HepG2 (cell line): ENCODE results near the gene CSNK1D. TPM values are rescaled to one million over a fixed set of nuclear protein-coding genes. Genes with fewer than 3 reads are reported as not detected.

Source experiments
- ARNT2 ChIP-seq: sonication (generic); formaldehyde crosslinking; IDR thresholded peaks from 2 replicates; pipeline ENCODE4 v1.8.0; 2022; ENCODE audit warnings: mild to moderate bottlenecking, low read depth, missing genetic modification reagents, moderate library complexity
- BHLHE40 ChIP-seq: IDR thresholded peaks from 2 replicates; pipeline ENCODE4 v1.6.1; 2011; ENCODE audit warnings: low read length, improper control_type of control experiment
- EED ChIP-seq: sonication (generic); formaldehyde crosslinking; IDR thresholded peaks from 2 replicates; pipeline ENCODE4 v1.5.0; 2020; ENCODE audit warnings: mild to moderate bottlenecking, missing genetic modification reagents
- FOXK1 ChIP-seq: sonication (generic); formaldehyde crosslinking; IDR thresholded peaks from 2 replicates; pipeline ENCODE4 v1.4.0; 2020; ENCODE audit warnings: low read depth, missing genetic modification reagents, borderline replicate concordance
- FUBP1 ChIP-seq: sonication (generic); formaldehyde crosslinking; IDR thresholded peaks from 2 replicates; pipeline ENCODE4 v1.5.1; 2020; ENCODE audit warnings: missing genetic modification reagents, mild to moderate bottlenecking, borderline replicate concordance
- HOXD1 ChIP-seq: sonication (generic); formaldehyde crosslinking; IDR thresholded peaks from 2 replicates; pipeline ENCODE4 v1.5.0; 2020; ENCODE audit warnings: missing genetic modification reagents
- JUND ChIP-seq: sonication (generic); formaldehyde crosslinking; IDR thresholded peaks from 2 replicates; pipeline ENCODE4 v1.8.0; 2022; ENCODE audit warnings: mild to moderate bottlenecking, missing genetic modification reagents
- KDM2A ChIP-seq: sonication (generic); formaldehyde crosslinking; IDR thresholded peaks from 2 replicates; pipeline ENCODE4 v1.4.0; 2020; ENCODE audit warnings: low read depth, missing genetic modification reagents, borderline replicate concordance
- KDM5B ChIP-seq: sonication (generic); formaldehyde crosslinking; IDR thresholded peaks from 2 replicates; pipeline ENCODE4 v1.4.0; 2020; ENCODE audit warnings: missing genetic modification reagents, mild to moderate bottlenecking, borderline replicate concordance
- KLF12 ChIP-seq: sonication (generic); formaldehyde crosslinking; IDR thresholded peaks from 2 replicates; pipeline ENCODE4 v1.4.0; 2020; ENCODE audit warnings: missing genetic modification reagents, borderline replicate concordance
- MED1 ChIP-seq: sonication (generic); formaldehyde crosslinking; IDR thresholded peaks from 2 replicates; pipeline ENCODE4 v1.4.0; 2020; ENCODE audit warnings: missing genetic modification reagents
- MNT ChIP-seq: fragments of 450-650 bp; IDR thresholded peaks from 2 replicates; pipeline ENCODE4 v1.6.1; 2016
- MTA1 ChIP-seq: sonication (generic); formaldehyde crosslinking; IDR thresholded peaks from 2 replicates; pipeline ENCODE4 v1.4.0; 2020; ENCODE audit warnings: missing genetic modification reagents, mild to moderate bottlenecking, borderline replicate concordance
- NCOR1 ChIP-seq: fragments of 200-600 bp; sonication (generic); IDR thresholded peaks from 2 replicates; pipeline ENCODE4 v1.7.0; 2017; ENCODE audit warnings: antibody characterized with exemption, low read length, borderline replicate concordance
- PRDM15 ChIP-seq: sonication (generic); formaldehyde crosslinking; IDR thresholded peaks from 2 replicates; pipeline ENCODE4 v1.4.0; 2020; ENCODE audit warnings: missing genetic modification reagents
- RFX5 ChIP-seq: IDR thresholded peaks from 2 replicates; pipeline ENCODE4 v1.6.1; 2011; ENCODE audit warnings: low read depth, low read length, improper control_type of control experiment
- TOPORS ChIP-seq: sonication (generic); formaldehyde crosslinking; IDR thresholded peaks from 2 replicates; pipeline ENCODE4 v1.8.0; 2023; ENCODE audit warnings: mild to moderate bottlenecking, missing genetic modification reagents
- YY1 ChIP-seq: IDR thresholded peaks from 2 replicates; pipeline ENCODE4 v1.6.1; 2011; ENCODE audit warnings: low read length, low read depth, moderate library complexity, mild to moderate bottlenecking; ENCODE audit not compliant: insufficient read depth, insufficient replicate concordance
- ZBTB21 ChIP-seq: sonication (generic); formaldehyde crosslinking; IDR thresholded peaks from 2 replicates; pipeline ENCODE4 v1.4.0; 2020; ENCODE audit warnings: missing genetic modification reagents
- ZBTB3 ChIP-seq: sonication (generic); formaldehyde crosslinking; IDR thresholded peaks from 2 replicates; pipeline ENCODE4 v1.4.0; 2020; ENCODE audit warnings: low read depth, mild to moderate bottlenecking, moderate library complexity, missing genetic modification reagents, borderline replicate concordance
- ZFP36L1 ChIP-seq: sonication (generic); formaldehyde crosslinking; IDR thresholded peaks from 2 replicates; pipeline ENCODE4 v1.8.0; 2022; ENCODE audit warnings: mild to moderate bottlenecking, missing genetic modification reagents, moderate library complexity
- ZNF264 ChIP-seq: sonication (generic); formaldehyde crosslinking; IDR thresholded peaks from 2 replicates; pipeline ENCODE4 v1.4.0; 2020; ENCODE audit warnings: missing genetic modification reagents
- ZNF576 ChIP-seq: sonication (generic); formaldehyde crosslinking; IDR thresholded peaks from 2 replicates; pipeline ENCODE4 v1.4.0; 2020; ENCODE audit warnings: mild to moderate bottlenecking, missing genetic modification reagents
- polyA plus RNA-seq, 8 experiments: library from polyadenylated mRNA; depleted of rRNA in 3 of 8; stranded (reverse) in 7 of 8; unstranded in 1 of 8; fragments of >200 nt; fragmentation: Illumina TruSeq in 4 of 8; extraction: Trizol in 4 of 8; gene quantifications; 2 replicates each; pipeline versions ENCODE4 v1.2.1 to v1.2.3, GENCODE V29; 2011 to 2016; ENCODE audit warnings: low read depth in 4 of 8, missing spikeins in 1 of 8, mixed read lengths in 1 of 8; ENCODE audit not compliant: insufficient read depth in 1 of 8
- total RNA-seq, 5 experiments: library from RNA; depleted of rRNA; stranded (reverse); fragments of >200 nt; fragmentation: Illumina TruSeq; extraction: Trizol; gene quantifications; 2 replicates each; pipeline ENCODE4 v1.2.3, GENCODE V29; 2016; ENCODE audit warnings: low read depth in 1 of 5

Gene CSNK1D
- total and polyA plus RNA-seq, 2 of the 13 experiments (the other 11 are each of a cell fraction or from before 2014, with no cell fraction given), result 31.5 to 128 TPM

- TF ChIP-seq ZNF576 (CRISPR knock-in tag) (no peak), KDM2A (CRISPR knock-in tag) (peak; percentile 72), MNT (no peak), ZNF264 (CRISPR knock-in tag) (no peak), ZBTB3 (CRISPR knock-in tag) (no peak), HOXD1 (CRISPR knock-in tag) (no peak), YY1 (no peak), KLF12 (CRISPR knock-in tag) (peak; percentile 71; the same call in 1 of the 2 replicates), EED (no peak), FOXK1 (CRISPR knock-in tag) (no peak), RFX5 (no peak), ARNT2 (no peak), TOPORS (CRISPR knock-in tag) (no peak), FUBP1 (no peak), JUND (CRISPR knock-in tag) (no peak), NCOR1 (peak; percentile 62), KDM5B (0 out of 2 replicates have a peak, but pooled peaks have one; percentile 21), ZBTB21 (no peak), ZFP36L1 (no peak), MTA1 (CRISPR knock-in tag) (peak; percentile 63; the same call in 1 of the 2 replicates), BHLHE40 (no peak), PRDM15 (no peak), MED1 (CRISPR knock-in tag) (peak; percentile 42; the same call in 1 of the 2 replicates)
These were observed 46.8 kb upstream of the CSNK1D start (continued) for GRCh38 chr17:82320140-82320840.
